ENCODE results near the gene CACNA1G.

DNA sequence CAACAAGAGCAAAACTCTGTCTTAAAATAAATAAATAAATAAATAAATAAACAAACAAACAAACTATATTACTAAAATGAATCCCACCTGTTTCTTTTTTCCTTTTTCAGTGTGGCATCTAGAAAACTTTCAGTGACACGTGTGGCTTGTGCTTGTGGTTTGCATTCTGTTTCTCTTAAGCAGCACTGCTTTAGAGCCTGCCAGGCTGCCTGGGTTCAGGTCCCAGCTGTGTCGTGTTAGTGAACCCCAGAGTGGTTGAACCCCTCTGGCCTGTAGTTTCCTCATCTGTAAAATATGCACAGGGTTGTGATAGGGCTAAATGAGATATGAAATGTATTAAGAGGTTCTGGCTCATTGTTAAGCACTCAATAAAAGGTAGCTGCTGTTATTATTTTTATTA, 40.0 kb upstream of the CACNA1G start:
- TF ChIP-seq POLR2AphosphoS5 (IDR thresholded peaks at IDR 0.05; ENCODE audit: insufficient read depth, low read depth, low read length) (no peak), EZH2 (IDR thresholded peaks at IDR 0.05; ENCODE audit: borderline replicate concordance, low read depth, low read length, severe bottlenecking) (no peak), POLR2A (IDR thresholded peaks at IDR 0.05; ENCODE audit: low read depth, low read length) (no peak), GATA2 (IDR thresholded peaks at IDR 0.05; ENCODE audit: insufficient read depth, insufficient read length, low read depth, low read length) (no peak), JUN (IDR thresholded peaks at IDR 0.05; ENCODE audit: borderline replicate concordance, insufficient read depth, insufficient read length, low read depth) (no peak), MYC (IDR thresholded peaks at IDR 0.05; ENCODE audit: low read depth, low read length) (no peak)
- TF ChIP-seq, protein P1, sequence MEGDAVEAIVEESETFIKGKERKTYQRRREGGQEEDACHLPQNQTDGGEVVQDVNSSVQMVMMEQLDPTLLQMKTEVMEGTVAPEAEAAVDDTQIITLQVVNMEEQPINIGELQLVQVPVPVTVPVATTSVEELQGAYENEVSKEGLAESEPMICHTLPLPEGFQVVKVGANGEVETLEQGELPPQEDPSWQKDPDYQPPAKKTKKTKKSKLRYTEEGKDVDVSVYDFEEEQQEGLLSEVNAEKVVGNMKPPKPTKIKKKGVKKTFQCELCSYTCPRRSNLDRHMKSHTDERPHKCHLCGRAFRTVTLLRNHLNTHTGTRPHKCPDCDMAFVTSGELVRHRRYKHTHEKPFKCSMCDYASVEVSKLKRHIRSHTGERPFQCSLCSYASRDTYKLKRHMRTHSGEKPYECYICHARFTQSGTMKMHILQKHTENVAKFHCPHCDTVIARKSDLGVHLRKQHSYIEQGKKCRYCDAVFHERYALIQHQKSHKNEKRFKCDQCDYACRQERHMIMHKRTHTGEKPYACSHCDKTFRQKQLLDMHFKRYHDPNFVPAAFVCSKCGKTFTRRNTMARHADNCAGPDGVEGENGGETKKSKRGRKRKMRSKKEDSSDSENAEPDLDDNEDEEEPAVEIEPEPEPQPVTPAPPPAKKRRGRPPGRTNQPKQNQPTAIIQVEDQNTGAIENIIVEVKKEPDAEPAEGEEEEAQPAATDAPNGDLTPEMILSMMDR (IDR thresholded peaks at IDR 0.05; ENCODE audit: extremely low read depth in 1 of 2, insufficient read depth in 1 of 2, low read depth in 1 of 2, low read length in 2 of 2), result no peak
- TF ChIP-seq, protein P2, sequence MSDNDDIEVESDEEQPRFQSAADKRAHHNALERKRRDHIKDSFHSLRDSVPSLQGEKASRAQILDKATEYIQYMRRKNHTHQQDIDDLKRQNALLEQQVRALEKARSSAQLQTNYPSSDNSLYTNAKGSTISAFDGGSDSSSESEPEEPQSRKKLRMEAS (IDR thresholded peaks at IDR 0.05; ENCODE audit: insufficient read depth, insufficient read length), result no peak

Measured in endothelial cell of umbilical vein (primary cell).